ENCODE data around the gene RBM33. TPM values are rescaled to one million over a fixed set of nuclear protein-coding genes. Genes with fewer than 3 reads are reported as not detected.
A peak's percentile ranks its signal among the peaks of the same experiment; 100 is the strongest.

The RBM33 gene
- total and polyA plus RNA-seq, 9 of the 15 experiments (the other 6 are each of a cell fraction or from before 2014, with no cell fraction given) = 4.4 to 80.7 (median 27.3) TPM

- POLR2A ChIA-PET = interaction anchor here (0.7 to 1.3 kb wide), 6 partner anchors 8 to 169 kb away, joined by 3 to 5 read pairs (median 4); no protein-coding TSS in a partner anchor
- Histone ChIP-seq H3K9me3 (replicated peaks; ENCODE audit: control insufficient read depth, insufficient read depth, low read depth, low read length) (no peaks in the 10 kb centered on the region), H3K4me1 (replicated peaks in 1 of 2; ENCODE audit: control insufficient read depth in 2 of 2, insufficient read depth in 2 of 2, low read length in 2 of 2) (peaks cover 0 to 8% of the 10 kb centered on the region in 2 experiments; a peak in 2 of 5 replicates), H3K36me3 (ENCODE audit: control insufficient read depth, insufficient read depth, low read length) (no peaks in the 10 kb centered on the region), H3K27me3 (ENCODE audit: control insufficient read depth in 2 of 2, insufficient read depth in 2 of 2, low read length in 2 of 2) (peaks cover 51 to 65% of the 10 kb centered on the region in 2 experiments), H3K4me2 (ENCODE audit: insufficient read depth, low read length) (no peak overlapping the region), H3K79me2 (ENCODE audit: control insufficient read depth, insufficient read depth, low read length) (no peaks in the 10 kb centered on the region), H4K20me1 (replicated peaks; ENCODE audit: control insufficient read depth, insufficient read depth, low read length) (0 out of 2 replicates have a peak, but pooled peaks cover 7% of the 10 kb centered on the region), H3K9ac (ENCODE audit: insufficient read depth in 1 of 2, low read depth in 2 of 2, low read length in 2 of 2) (no peak overlapping the region), H3K9me1 (ENCODE audit: control insufficient read depth, insufficient read depth, low read length) (no peaks in the 10 kb centered on the region), H3K27ac (ENCODE audit: extremely low read depth, low read depth, low read length) (no peak overlapping the region), H2AFZ (ENCODE audit: low read depth, low read length) (no peak overlapping the region), H3K4me3 (no peak overlapping the region)
- intact Hi-C loops (cut with micrococcal nuclease) (loop anchor here (1.0 to 5.0 kb wide), 3 partner anchors 123 to 169 kb away; no protein-coding TSS in a partner anchor), in situ Hi-C loops (cut with MboI) (no loop called here)
- BruUV-seq (replicated peaks) = no TSS peak
- whole genome bisulfite sequencing (ENCODE audit: insufficient coverage, low coverage, missing lambda C conversion rate) = 16% methylated on average over 12 of the region's 12 CpGs
- DNase-seq (ENCODE audit: extremely low read depth in 1 of 4, low spot score in 3 of 4) (peak; percentile 82 to 90 (median 88)), FAIRE-seq (peak; percentile 98), ATAC-seq (peak; percentile 83)
- CTCF ChIA-PET (ENCODE audit: low intra/inter-chr PET ratio) = interaction anchor here (2.9 to 4.3 kb wide), 2 partner anchors 141 to 170 kb away, joined by 32 to 39 read pairs; no protein-coding TSS in a partner anchor
- TF ChIP-seq CTCF (IDR thresholded peaks at IDR 0.05 in 2 of 3, conservative IDR thresholded peaks at IDR 0.05 in 1 of 3; ENCODE audit: insufficient read depth in 2 of 3, low read depth in 1 of 3, low read length in 3 of 3) = peak; percentile 92 to 100 (median 94)
- peak; percentile 48 for TF ChIP-seq ZFP36 (IDR thresholded peaks at IDR 0.05; ENCODE audit: low read depth, low read length, partially characterized antibody)
- TF ChIP-seq ELF2 (CRISPR knock-in tag; IDR thresholded peaks at IDR 0.05) = no peak
- no peak for TF ChIP-seq KHSRP (IDR thresholded peaks at IDR 0.05)
- no peak for TF ChIP-seq THRA (IDR thresholded peaks at IDR 0.05)
- 0 out of 2 replicates have a peak, but pooled peaks have one; percentile 17 for TF ChIP-seq ZC3H11A (IDR thresholded peaks at IDR 0.05; ENCODE audit: low read depth, low read length)
- TF ChIP-seq REST (IDR thresholded peaks at IDR 0.05; ENCODE audit: borderline replicate concordance) = peak; percentile 79; the same call in 1 of the 2 replicates
- TF ChIP-seq REST (CRISPR knock-in tag; IDR thresholded peaks at IDR 0.05; ENCODE audit: low read depth) = no peak
- peak; percentile 67; the same call in 1 of the 2 replicates for TF ChIP-seq BMI1 (IDR thresholded peaks at IDR 0.05; ENCODE audit: low read length)
Observed at GRCh38 chr7:155598810-155599210, 45.7 kb upstream of the RBM33 start.

Data from K562 (cell line).